Aortic smooth muscle cell (primary cell): ENCODE measurements around the gene SSR2. TPM values are rescaled to one million over a fixed set of nuclear protein-coding genes. Genes with fewer than 3 reads are reported as not detected.

Experiments
- total RNA-seq: library from RNA; depleted of rRNA; stranded (reverse); fragments of >200 nt; gene quantifications from 2 replicates; pipeline ENCODE4 v1.2.3, GENCODE V29; 2014

Gene SSR2
- total RNA-seq: 356 and 368 TPM in 2 replicates

DNA sequence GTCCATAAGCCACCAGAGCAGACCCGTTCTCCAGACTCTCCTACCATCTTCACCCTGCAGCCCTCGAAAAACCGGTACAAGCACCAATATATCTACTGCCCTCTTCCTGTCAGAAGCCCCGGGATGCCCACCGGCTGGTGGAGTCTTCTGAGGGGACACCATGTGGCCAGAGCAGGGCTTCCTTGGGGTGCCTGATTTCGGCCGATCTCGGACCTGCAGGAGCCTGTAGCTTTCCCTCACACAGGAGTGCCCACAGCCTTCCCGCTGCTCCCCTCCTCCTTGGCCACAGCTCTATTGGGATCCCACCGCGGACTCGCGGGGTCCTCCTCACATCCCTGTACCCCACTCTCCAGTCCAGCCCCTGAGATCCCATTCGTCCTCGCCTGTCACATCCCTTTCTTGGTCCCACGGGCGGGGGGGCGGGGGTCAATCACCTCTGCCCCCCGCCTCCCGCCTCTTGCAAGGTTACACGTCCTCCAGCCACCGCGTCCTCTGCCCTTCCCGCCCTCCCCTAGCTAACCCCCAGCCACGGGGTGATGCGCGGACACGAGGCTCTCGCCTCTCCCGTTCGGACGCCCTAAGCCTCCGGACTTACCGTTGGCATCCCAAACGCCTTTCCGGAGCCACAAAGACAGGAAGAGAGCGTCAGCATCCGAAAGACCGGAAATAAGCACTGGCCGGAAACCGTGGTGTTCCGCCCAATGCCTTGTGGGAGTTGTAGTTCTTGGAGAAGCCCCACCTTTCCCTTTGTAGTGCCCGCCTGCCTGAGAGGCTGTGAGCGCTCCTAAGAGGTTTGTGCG lies at the start of gene SSR2:
TSS of gene SSR2 (minus strand) at position 659 of the 800 bp plus-strand sequence. CDS start 784 bp downstream, outside the sequence.

DNA sequence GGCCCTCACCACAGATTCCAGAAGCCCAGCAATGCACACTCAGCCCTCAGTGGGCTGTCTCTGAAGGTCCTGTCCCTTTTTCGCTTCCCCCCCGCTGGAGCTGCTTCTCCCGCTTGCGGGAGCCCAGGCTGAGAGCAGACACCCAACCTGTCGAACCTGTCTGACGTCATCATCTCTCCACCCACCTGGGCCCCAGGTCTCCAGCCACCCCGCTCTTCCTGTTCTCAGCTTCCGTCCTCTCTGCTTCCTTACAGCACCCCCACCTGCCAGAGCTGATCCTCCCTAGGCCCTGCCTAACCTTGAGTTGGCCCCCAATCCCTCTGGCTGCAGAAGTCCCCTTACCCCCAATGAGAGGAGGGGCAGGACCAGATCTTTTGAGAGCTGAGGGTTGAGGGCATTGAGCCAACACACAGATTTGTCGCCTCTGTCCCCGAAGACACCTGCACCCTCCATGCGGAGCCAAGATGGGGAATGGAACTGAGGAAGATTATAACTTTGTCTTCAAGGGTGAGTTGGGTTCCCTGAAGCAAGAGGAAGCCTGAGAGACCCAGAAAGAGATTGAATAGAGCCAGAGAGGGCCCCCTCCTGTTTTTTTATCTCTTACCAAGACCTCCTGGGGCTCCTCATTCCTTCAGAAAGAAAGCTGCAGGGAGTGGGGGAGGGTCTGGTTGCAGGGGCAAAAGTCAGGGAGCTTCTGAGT lies 40.3 kb upstream of the SSR2 start, which contains the start of gene RAB25:
TSS of gene RAB25 (plus strand) at position 224 of the 700 bp plus-strand sequence. CDS start at position 465, 241 bp downstream.

DNA sequence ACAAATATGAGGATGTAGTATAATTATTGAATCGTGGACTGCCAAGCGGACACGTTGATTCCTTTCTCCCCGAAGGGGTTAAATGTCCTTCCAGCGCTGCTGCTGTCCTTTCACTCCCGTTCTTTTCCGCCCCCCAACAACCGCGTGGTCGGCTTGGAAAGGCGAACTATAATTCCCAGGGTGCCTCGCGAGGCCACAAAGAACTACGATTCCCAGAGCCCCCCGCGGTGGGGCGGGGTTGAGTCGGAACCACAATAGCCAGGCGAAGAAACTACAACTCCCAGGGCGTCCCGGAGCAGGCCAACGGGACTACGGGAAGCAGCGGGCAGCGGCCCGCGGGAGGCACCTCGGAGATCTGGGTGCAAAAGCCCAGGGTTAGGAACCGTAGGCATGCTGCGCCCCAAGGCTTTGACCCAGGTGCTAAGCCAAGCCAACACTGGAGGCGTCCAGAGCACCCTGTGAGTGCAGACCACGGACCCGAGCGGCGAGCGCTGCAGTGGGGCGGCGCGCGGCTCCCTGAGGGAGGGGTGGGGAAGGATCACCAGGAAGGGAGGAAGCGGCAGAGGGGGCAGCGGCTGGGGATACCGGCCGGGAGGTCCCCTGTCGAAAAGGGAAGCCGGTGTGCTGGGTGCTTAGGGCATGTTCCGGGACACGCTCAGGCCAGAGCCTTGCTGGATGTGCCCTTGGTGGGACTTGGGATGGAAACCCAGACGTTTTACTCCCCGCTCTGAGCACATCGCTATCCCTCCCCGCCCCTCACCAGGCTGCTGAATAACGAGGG lies 33.9 kb upstream of the SSR2 start, which contains the start of gene LAMTOR2:
TSS of gene LAMTOR2 (plus strand) at position 283 of the 781 bp plus-strand sequence. CDS start at position 391, 108 bp downstream.

DNA sequence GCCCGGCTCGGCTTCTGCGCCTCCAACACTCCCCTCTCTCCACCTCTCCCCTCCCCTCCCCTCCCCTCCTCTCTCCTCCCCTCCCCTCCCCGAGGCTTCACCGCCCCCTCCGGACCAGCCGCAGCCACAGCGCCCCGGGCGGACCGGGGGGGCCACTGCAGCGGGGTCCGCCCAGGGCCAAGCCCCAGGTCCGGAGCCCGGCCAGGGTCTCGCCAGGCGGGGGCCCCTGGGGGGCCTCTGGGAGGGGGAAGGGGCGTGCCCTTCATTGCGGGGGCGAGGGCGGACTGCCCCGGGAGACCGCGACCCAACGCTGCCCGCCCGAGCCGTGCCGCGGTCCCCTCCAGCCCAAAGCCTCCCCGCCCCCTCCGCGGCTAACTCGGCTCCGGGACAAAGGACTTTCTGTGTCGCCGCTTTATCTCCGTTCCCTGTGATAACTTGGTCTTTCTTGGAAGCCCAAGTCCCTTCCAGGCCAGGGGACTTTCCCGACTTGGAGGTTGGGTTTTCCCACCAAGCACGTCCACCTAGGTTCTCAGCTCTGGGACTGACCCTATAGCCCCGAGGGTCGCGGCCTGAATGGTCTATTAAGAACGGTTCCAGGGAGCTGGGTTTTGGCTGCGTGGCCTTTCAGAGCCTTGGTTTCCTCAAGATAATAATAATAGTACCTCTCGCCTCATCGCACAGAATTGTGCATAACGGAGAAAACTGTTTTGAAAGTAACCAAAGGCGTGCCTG lies 33.2 kb upstream of the SSR2 start, which contains the start of gene UBQLN4:
TSS of gene UBQLN4 (minus strand) at position 31 of the 732 bp plus-strand sequence. CDS start 97 bp downstream, outside the sequence.

DNA sequence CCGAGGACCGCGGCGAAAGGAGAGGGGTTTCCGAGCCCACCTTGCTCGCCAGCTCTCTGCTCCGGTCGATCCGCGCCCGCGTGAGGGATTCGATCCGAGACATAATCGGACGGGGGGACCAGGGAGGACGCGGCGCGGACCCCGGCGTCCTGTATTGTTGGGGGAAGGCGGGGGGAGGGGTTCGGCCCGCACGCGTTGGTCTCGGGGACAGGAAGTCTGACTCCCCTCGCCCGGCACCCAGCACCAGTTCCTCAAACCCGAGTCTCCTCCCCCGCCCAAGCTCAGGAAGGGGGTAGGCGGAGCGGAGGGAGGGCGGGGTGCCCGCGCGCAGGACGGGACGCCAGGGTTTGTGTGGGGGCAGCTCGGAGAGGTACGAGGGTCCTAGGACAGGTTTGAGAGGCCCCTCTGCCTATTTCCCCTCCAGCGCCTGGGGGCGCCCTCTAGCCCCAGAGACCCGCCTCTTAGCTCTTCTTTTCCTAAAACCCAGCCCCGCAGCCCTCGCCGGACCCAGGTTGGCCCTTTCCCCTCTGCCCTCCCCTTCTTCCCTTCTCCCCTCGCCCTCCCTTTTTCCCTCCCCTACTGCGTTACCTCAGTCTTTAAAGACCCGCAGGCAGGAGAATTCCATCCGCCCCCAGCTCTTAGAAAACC lies 42.3 kb downstream of the SSR2 start, which contains the start of gene ARHGEF2:
TSS of gene ARHGEF2 (minus strand) at position 223 of the 648 bp plus-strand sequence. CDS start at position 103, 120 bp downstream.

Other genes starting within 250 kb of the SSR2 start
- 28.7 and 34.8 TPM in 2 replicates for gene GON4L, start 163.7 kb downstream of the SSR2 start, total RNA-seq
- 80.1 and 93.3 TPM in 2 replicates for gene SYT11, start 161.4 kb downstream of the SSR2 start, total RNA-seq
- 46.0 and 61.7 TPM in 2 replicates for gene RIT1, start 109.6 kb downstream of the SSR2 start, total RNA-seq
- 24.0 and 27.4 TPM in 2 replicates for gene KHDC4, start 86.5 kb downstream of the SSR2 start, total RNA-seq
- gene RXFP4, start 79.3 kb downstream of the SSR2 start, total RNA-seq: 0.12 TPM in 1 of 2 replicates, not detected in the other
- 63.7 and 69.6 TPM in 2 replicates for gene ARHGEF2, start 42.4 kb downstream of the SSR2 start, total RNA-seq
- gene UBQLN4, start 32.8 kb upstream of the SSR2 start, total RNA-seq: 9.8 and 11.6 TPM in 2 replicates
- 50.4 and 57.7 TPM in 2 replicates for gene LAMTOR2, start 33.8 kb upstream of the SSR2 start, total RNA-seq
- not detected in 2 replicates for gene RAB25, start 40.2 kb upstream of the SSR2 start, total RNA-seq
- 0.40 and 0.50 TPM in 2 replicates for gene MEX3A, start 61.5 kb upstream of the SSR2 start, total RNA-seq
- 2,412 and 2,559 TPM in 2 replicates for gene LMNA, start 93.8 kb upstream of the SSR2 start, total RNA-seq
- 3.0 and 6.8 TPM in 2 replicates for gene SEMA4A, start 132.6 kb upstream of the SSR2 start, total RNA-seq
- 9.2 and 10.1 TPM in 2 replicates for gene SLC25A44, start 173.2 kb upstream of the SSR2 start, total RNA-seq
- 28.5 and 29.5 TPM in 2 replicates for gene PMF1, start 192.1 kb upstream of the SSR2 start, total RNA-seq
- 0.13 TPM in 1 of 2 replicates, not detected in the other for gene BGLAP, start 221.2 kb upstream of the SSR2 start, total RNA-seq
- 0.26 and 0.44 TPM in 2 replicates for gene PAQR6, start 227.1 kb upstream of the SSR2 start, total RNA-seq